ENCODE results near the gene MC4R. TPM values are rescaled to one million over a fixed set of nuclear protein-coding genes. Genes with fewer than 3 reads are reported as not detected.
"Not testable (repeated sequence)": the region's sequence is repeated elsewhere in the genome, so short reads cannot be mapped to it uniquely, and the experiment has no call there.

MC4R gene
- under 1 TPM in 10 of 12 donors, not detected in 2; 0.10 to 0.43 (median 0.21) TPM for polyA plus RNA-seq (ENCODE audit: insufficient read length in 12 of 12)
- long read RNA-seq, donor 1, result 0 reads
- long read RNA-seq, donor 2, result 0 reads
- long read RNA-seq, donor 3, result 0 reads
- long read RNA-seq, donor 4, result 0 reads
- long read RNA-seq, donor 5, result 0 reads
- long read RNA-seq, donor 6, result 0 reads
- long read RNA-seq, donor 7, partial matches to known transcripts, result 0 of 1 reads
- long read RNA-seq, donor 7, other reads (novel, unspliced or antisense), result 0 of 1 reads
- long read RNA-seq, donor 8, partial matches to known transcripts, result 0 of 8 reads
- long read RNA-seq, donor 8, other reads (novel, unspliced or antisense), result 8 of 8 reads
- long read RNA-seq, donor 9, result 0 reads
- long read RNA-seq, donor 10, partial matches to known transcripts, result 0 of 1 reads
- long read RNA-seq, donor 10, other reads (novel, unspliced or antisense), result 0 of 1 reads
- long read RNA-seq, donor 11, partial matches to known transcripts, result 0 of 2 reads
- long read RNA-seq, donor 11, other reads (novel, unspliced or antisense), result 0 of 2 reads

GRCh38 chr18:60372596-60372995 lies at the start of gene MC4R:
MC4R (minus strand) TSS chr18:60372775; CDS start chr18:60372349, 426 bp downstream.
- peak; percentile 70 for DNase-seq

GRCh38 chr18:60422306-60422705 lies 49.7 kb upstream of the MC4R start:
- DNase-seq, result not testable (repeated sequence)

GRCh38 chr18:60421356-60422118 lies 49.0 kb upstream of the MC4R start:
- DNase-seq, result no peak

GRCh38 chr18:60417946-60418345 lies 45.4 kb upstream of the MC4R start:
- DNase-seq, result no peak

GRCh38 chr18:60413944-60414547 lies 41.5 kb upstream of the MC4R start:
- DNase-seq, result no peak

- no peak for DNase-seq
Observed at GRCh38 chr18:60411715-60412114, 39.1 kb upstream of the MC4R start.

- DNase-seq, result no peak
Observed at GRCh38 chr18:60406721-60407120, 34.1 kb upstream of the MC4R start.

GRCh38 chr18:60404486-60405085 lies 32.0 kb upstream of the MC4R start:
- no peak for DNase-seq

GRCh38 chr18:60401346-60401745 lies 28.8 kb upstream of the MC4R start:
- no peak for DNase-seq

- no peak for DNase-seq
Observed at GRCh38 chr18:60391571-60392226, 19.1 kb upstream of the MC4R start.

- no peak for DNase-seq
Observed at GRCh38 chr18:60389314-60389713, 16.7 kb upstream of the MC4R start.

- DNase-seq, result no peak
Observed at GRCh38 chr18:60385693-60386092, 13.1 kb upstream of the MC4R start.

GRCh38 chr18:60383893-60384292 lies 11.3 kb upstream of the MC4R start:
- DNase-seq, result no peak

GRCh38 chr18:60377778-60378469 lies 5.3 kb upstream of the MC4R start:
- no peak for DNase-seq

GRCh38 chr18:60372132-60372531 lies 443 bp downstream of the MC4R start:
- no peak for DNase-seq

- no peak for DNase-seq
Observed at GRCh38 chr18:60358516-60358915, 14.1 kb downstream of the MC4R start.

- DNase-seq, result no peak
Observed at GRCh38 chr18:60350941-60351340, 21.6 kb downstream of the MC4R start.

GRCh38 chr18:60350150-60350549 lies 22.4 kb downstream of the MC4R start:
- no peak for DNase-seq

- DNase-seq, result no peak
Observed at GRCh38 chr18:60347526-60348045, 25.0 kb downstream of the MC4R start.

- DNase-seq, result no peak
Observed at GRCh38 chr18:60339018-60339417, 33.6 kb downstream of the MC4R start.

GRCh38 chr18:60331890-60332289 lies 40.7 kb downstream of the MC4R start:
- no peak for DNase-seq
